ENCODE data around the gene ARHGAP8. TPM values are rescaled to one million over a fixed set of nuclear protein-coding genes. Genes with fewer than 3 reads are reported as not detected.
A peak's percentile ranks its signal among the peaks of the same experiment; 100 is the strongest.

The ARHGAP8 gene
- total and polyA plus RNA-seq, 4 experiments from 2014 or later = 0.67 TPM; not detected in 3

GRCh38 chr22:44734801-44735517 is 17.4 kb upstream of the ARHGAP8 start:
- no peak overlapping the region for H3K27ac Mint-ChIP-seq
- no peaks in the 10 kb centered on the region for H3K27me3 Mint-ChIP-seq
- intact Hi-C loops (cut with micrococcal nuclease) = no loop called here
- H3K27ac ChIP-seq (ENCODE audit: low read depth, low read length) = no peak overlapping the region
- no peak for DNase-seq
- ChIA-PET POLR2A (ENCODE audit: partially characterized antibody) (no interaction called here), CTCF (ENCODE audit: partially characterized antibody) (interaction anchor here (0.7 to 8.1 kb wide), 11 partner anchors 10 to 50 kb away, joined by 3 to 91 read pairs (median 5); no protein-coding TSS in a partner anchor)
- no peaks in the 10 kb centered on the region for H3K36me3 ChIP-seq (ENCODE audit: insufficient read depth, low read length)
- peaks cover 0 to 5% (median 2%) of the 10 kb centered on the region in 4 donors for H3K4me1 Mint-ChIP-seq
- H3K4me1 ChIP-seq (ENCODE audit: insufficient read depth, low read length) = no peaks in the 10 kb centered on the region
- H3K36me3 Mint-ChIP-seq = peaks cover 7 to 11% of the 10 kb centered on the region in 2 donors
- no peak overlapping the region for H3K4me3 Mint-ChIP-seq
- no peaks in the 10 kb centered on the region for H3K9me3 Mint-ChIP-seq
- no peaks in the 10 kb centered on the region for H3K9me3 ChIP-seq (ENCODE audit: control insufficient read depth in 1 of 2, low read length in 2 of 2)
- no peaks in the 10 kb centered on the region for H3K27me3 ChIP-seq (ENCODE audit: insufficient read depth, low read length)
- no peak overlapping the region for H3K4me3 ChIP-seq (ENCODE audit: low read length in 2 of 2)

DNA sequence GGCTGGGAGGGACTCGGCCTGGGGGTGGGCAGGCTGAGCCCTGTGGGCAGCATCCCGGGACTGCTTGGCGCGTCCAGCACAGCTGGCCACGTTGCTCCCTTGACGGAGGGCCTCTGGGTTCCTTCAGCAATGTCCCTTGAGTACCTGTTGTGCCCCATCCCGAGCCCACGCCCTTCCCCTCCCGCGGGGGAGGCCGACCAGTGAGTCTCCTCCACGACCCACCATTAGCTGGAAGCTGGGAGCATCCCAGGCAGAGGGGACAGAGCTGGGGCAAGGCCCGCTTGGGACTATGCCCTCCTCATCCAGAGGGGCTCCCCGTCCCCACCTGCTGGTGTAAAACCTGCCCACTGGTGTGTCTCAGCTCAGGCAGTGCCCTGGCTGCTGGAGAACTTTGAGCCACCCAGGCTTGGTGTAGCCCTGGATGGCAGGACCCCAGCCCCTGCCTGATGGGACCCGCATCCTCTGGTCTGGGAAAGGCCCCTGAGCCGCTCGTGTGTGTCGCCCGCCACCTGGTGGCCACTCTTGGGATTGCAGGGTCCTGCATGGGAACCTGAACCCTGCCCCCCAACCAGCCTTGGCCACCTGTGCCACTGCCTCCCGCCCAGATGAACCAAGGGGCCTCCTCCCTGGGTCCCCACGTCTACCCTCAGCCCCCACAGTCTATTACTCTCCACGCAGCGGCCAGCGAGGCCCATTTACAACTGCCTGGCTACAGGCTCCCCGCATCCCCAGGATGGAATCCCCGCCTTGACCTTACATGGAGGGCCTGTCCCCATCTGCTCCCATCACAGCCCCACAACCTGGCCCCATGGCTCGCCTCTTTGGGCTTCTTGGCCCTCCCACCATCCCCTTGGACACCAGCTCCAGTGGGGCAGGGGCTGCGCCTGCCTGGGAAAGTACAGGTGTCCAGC is 16.6 kb upstream of the ARHGAP8 start:
- no peak overlapping the region for H3K27ac ChIP-seq (ENCODE audit: low read depth, low read length)
- intact Hi-C loops (cut with micrococcal nuclease) = no loop called here
- POLR2A ChIA-PET (ENCODE audit: partially characterized antibody) = interaction anchor here (1.3 kb wide), 1 partner anchor 38 kb away, joined by 3 read pairs; no protein-coding TSS in a partner anchor
- H3K36me3 ChIP-seq (ENCODE audit: insufficient read depth, low read length) = no peaks in the 10 kb centered on the region
- peak; percentile 66 to 77 (median 69) for DNase-seq
- H3K4me3 ChIP-seq (ENCODE audit: low read length in 2 of 2) = no peak overlapping the region
- H3K27me3 Mint-ChIP-seq = no peaks in the 10 kb centered on the region
- H3K27me3 ChIP-seq (ENCODE audit: insufficient read depth, low read length) = no peaks in the 10 kb centered on the region
- CTCF ChIA-PET (ENCODE audit: partially characterized antibody) = interaction anchor here (0.7 to 8.1 kb wide), 10 partner anchors 11 to 50 kb away, joined by 3 to 91 read pairs (median 6); no protein-coding TSS in a partner anchor
- H3K9me3 Mint-ChIP-seq = no peaks in the 10 kb centered on the region
- peak overlapping the region in 1 of 7 donors; percentile 35 for H3K27ac Mint-ChIP-seq
- H3K4me1 ChIP-seq (ENCODE audit: insufficient read depth, low read length) = no peaks in the 10 kb centered on the region
- H3K9me3 ChIP-seq (ENCODE audit: control insufficient read depth in 1 of 2, low read length in 2 of 2) = no peaks in the 10 kb centered on the region
- peaks cover 0 to 5% (median 2%) of the 10 kb centered on the region in 4 donors for H3K4me1 Mint-ChIP-seq
- no peak overlapping the region for H3K4me3 Mint-ChIP-seq
- peaks cover 5 to 8% of the 10 kb centered on the region in 2 donors for H3K36me3 Mint-ChIP-seq

GRCh38 chr22:44736581-44737405 is 15.6 kb upstream of the ARHGAP8 start:
- no peaks in the 10 kb centered on the region for H3K9me3 ChIP-seq (ENCODE audit: control insufficient read depth in 1 of 2, low read length in 2 of 2)
- ChIA-PET POLR2A (ENCODE audit: partially characterized antibody) (interaction anchor here (1.3 kb wide), 1 partner anchor 39 kb away, joined by 3 read pairs; no protein-coding TSS in a partner anchor), CTCF (ENCODE audit: partially characterized antibody) (interaction anchor here (0.9 to 8.1 kb wide), 3 partner anchors 14 to 48 kb away, joined by 3 to 91 read pairs (median 7); no protein-coding TSS in a partner anchor)
- no peaks in the 10 kb centered on the region for H3K4me1 ChIP-seq (ENCODE audit: insufficient read depth, low read length)
- no peak overlapping the region for H3K27ac ChIP-seq (ENCODE audit: low read depth, low read length)
- Mint-ChIP-seq H3K36me3 (peaks cover 3 to 6% of the 10 kb centered on the region in 2 donors), H3K27me3 (no peaks in the 10 kb centered on the region), H3K9me3 (no peaks in the 10 kb centered on the region), H3K4me1 (peaks cover 0 to 5% (median 2%) of the 10 kb centered on the region in 4 donors), H3K4me3 (no peak overlapping the region), H3K27ac (no peak overlapping the region)
- intact Hi-C loops (cut with micrococcal nuclease) = no loop called here
- H3K36me3 ChIP-seq (ENCODE audit: insufficient read depth, low read length) = no peaks in the 10 kb centered on the region
- no peak for DNase-seq
- H3K4me3 ChIP-seq (ENCODE audit: low read length in 2 of 2) = no peak overlapping the region
- no peaks in the 10 kb centered on the region for H3K27me3 ChIP-seq (ENCODE audit: insufficient read depth, low read length)

DNA sequence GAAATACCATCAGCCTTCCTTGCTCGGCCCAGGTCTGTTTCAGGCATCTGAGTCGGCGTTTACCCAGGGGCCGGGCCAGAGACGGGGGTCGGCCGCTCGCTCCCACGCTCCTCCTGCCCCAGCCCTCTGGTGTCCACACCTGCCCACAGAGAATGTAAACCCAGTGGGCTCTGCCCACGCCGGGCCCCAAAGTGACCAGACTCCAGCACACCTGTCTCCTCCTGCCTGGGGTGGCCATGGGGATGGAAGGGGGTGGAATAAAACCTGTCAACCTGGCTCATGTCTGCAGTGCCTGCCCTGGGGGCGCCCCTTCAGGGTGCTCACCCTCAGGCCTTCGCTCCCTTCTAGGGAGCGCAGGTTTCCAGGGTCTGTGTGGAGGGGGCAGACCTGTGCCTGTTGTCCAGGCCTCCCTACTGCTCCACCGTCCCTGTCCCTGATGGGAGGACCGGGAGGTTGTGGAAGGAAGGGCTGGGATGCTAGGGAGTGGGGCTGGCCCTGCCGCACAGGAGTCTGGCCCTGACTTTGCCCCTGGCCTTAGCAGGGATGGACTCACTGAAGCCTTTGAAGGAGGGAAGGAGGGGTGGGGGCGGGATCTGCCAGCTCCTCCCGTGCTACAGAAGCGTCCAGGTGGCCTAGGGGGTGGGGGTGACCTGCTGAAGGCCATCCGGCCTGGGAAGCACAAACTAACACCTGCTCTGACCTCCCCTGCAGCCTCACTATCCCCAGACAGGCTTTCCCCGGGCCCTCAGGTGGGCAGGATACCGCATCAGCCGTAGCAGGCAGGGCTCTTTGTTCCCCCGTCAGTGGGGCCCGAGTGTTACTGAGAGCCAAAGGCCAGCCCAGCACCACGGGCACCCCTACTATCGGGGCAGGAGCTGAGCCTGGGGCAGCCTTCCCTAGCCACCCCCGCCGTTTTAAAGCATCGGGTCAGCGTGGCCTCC is 14.7 kb upstream of the ARHGAP8 start:
- Histone ChIP-seq H3K27me3 (ENCODE audit: insufficient read depth, low read length) (no peaks in the 10 kb centered on the region), H3K27ac (ENCODE audit: low read depth, low read length) (no peak overlapping the region), H3K36me3 (ENCODE audit: insufficient read depth, low read length) (no peaks in the 10 kb centered on the region), H3K4me3 (ENCODE audit: low read length in 2 of 2) (no peak overlapping the region), H3K4me1 (ENCODE audit: insufficient read depth, low read length) (no peaks in the 10 kb centered on the region), H3K9me3 (ENCODE audit: control insufficient read depth in 1 of 2, low read length in 2 of 2) (no peaks in the 10 kb centered on the region)
- no peak for DNase-seq
- Mint-ChIP-seq H3K4me3 (no peak overlapping the region), H3K9me3 (no peaks in the 10 kb centered on the region), H3K27ac (no peak overlapping the region), H3K36me3 (peaks cover under 1 to 4% of the 10 kb centered on the region in 2 donors), H3K4me1 (peaks cover 0 to 5% (median 2%) of the 10 kb centered on the region in 4 donors), H3K27me3 (no peaks in the 10 kb centered on the region)
- ChIA-PET CTCF (ENCODE audit: partially characterized antibody) (interaction anchor here (8.1 kb wide), 1 partner anchor 41 kb away, joined by 91 read pairs; no protein-coding TSS in a partner anchor), POLR2A (ENCODE audit: partially characterized antibody) (no interaction called here)
- intact Hi-C loops (cut with micrococcal nuclease) = no loop called here

- peaks cover 0 to 5% (median 2%) of the 10 kb centered on the region in 4 donors for H3K4me1 Mint-ChIP-seq
- intact Hi-C loops (cut with micrococcal nuclease) = no loop called here
- ChIA-PET POLR2A (ENCODE audit: partially characterized antibody) (no interaction called here), CTCF (ENCODE audit: partially characterized antibody) (interaction anchor here (0.7 kb wide), 1 partner anchor 41 kb away, joined by 3 read pairs; no protein-coding TSS in a partner anchor)
- H3K27me3 ChIP-seq (ENCODE audit: insufficient read depth, low read length) = no peaks in the 10 kb centered on the region
- H3K9me3 Mint-ChIP-seq = no peaks in the 10 kb centered on the region
- H3K4me1 ChIP-seq (ENCODE audit: insufficient read depth, low read length) = no peaks in the 10 kb centered on the region
- no peak overlapping the region for H3K4me3 ChIP-seq (ENCODE audit: low read length in 2 of 2)
- no peak overlapping the region for H3K4me3 Mint-ChIP-seq
- H3K27me3 Mint-ChIP-seq = no peaks in the 10 kb centered on the region
- no peak overlapping the region for H3K27ac ChIP-seq (ENCODE audit: low read depth, low read length)
- peaks cover 0 to 2% of the 10 kb centered on the region in 2 donors for H3K36me3 Mint-ChIP-seq
- H3K9me3 ChIP-seq (ENCODE audit: control insufficient read depth in 1 of 2, low read length in 2 of 2) = no peaks in the 10 kb centered on the region
- no peak overlapping the region for H3K27ac Mint-ChIP-seq
- no peak for DNase-seq
- H3K36me3 ChIP-seq (ENCODE audit: insufficient read depth, low read length) = no peaks in the 10 kb centered on the region
These were observed 14.0 kb upstream of the ARHGAP8 start for GRCh38 chr22:44738347-44738715.

- ChIA-PET POLR2A (ENCODE audit: partially characterized antibody) (no interaction called here), CTCF (ENCODE audit: partially characterized antibody) (interaction anchor here (0.7 kb wide), 1 partner anchor 41 kb away, joined by 3 read pairs; no protein-coding TSS in a partner anchor)
- no peak overlapping the region for H3K4me3 Mint-ChIP-seq
- no peak overlapping the region for H3K27ac ChIP-seq (ENCODE audit: low read depth, low read length)
- H3K36me3 Mint-ChIP-seq = peaks cover 0 to 2% of the 10 kb centered on the region in 2 donors
- H3K27ac Mint-ChIP-seq = no peak overlapping the region
- no peaks in the 10 kb centered on the region for H3K9me3 ChIP-seq (ENCODE audit: control insufficient read depth in 1 of 2, low read length in 2 of 2)
- intact Hi-C loops (cut with micrococcal nuclease) = no loop called here
- DNase-seq = no peak
- H3K27me3 ChIP-seq (ENCODE audit: insufficient read depth, low read length) = no peaks in the 10 kb centered on the region
- H3K27me3 Mint-ChIP-seq = no peaks in the 10 kb centered on the region
- H3K9me3 Mint-ChIP-seq = no peaks in the 10 kb centered on the region
- H3K4me1 Mint-ChIP-seq = peaks cover 0 to 5% (median 2%) of the 10 kb centered on the region in 4 donors
- no peaks in the 10 kb centered on the region for H3K4me1 ChIP-seq (ENCODE audit: insufficient read depth, low read length)
- no peaks in the 10 kb centered on the region for H3K36me3 ChIP-seq (ENCODE audit: insufficient read depth, low read length)
- H3K4me3 ChIP-seq (ENCODE audit: low read length in 2 of 2) = no peak overlapping the region
These were observed 13.4 kb upstream of the ARHGAP8 start for GRCh38 chr22:44739024-44739423.
